Measurements from ENCODE around the gene PTCH2.

Gene PTCH2

DNA sequence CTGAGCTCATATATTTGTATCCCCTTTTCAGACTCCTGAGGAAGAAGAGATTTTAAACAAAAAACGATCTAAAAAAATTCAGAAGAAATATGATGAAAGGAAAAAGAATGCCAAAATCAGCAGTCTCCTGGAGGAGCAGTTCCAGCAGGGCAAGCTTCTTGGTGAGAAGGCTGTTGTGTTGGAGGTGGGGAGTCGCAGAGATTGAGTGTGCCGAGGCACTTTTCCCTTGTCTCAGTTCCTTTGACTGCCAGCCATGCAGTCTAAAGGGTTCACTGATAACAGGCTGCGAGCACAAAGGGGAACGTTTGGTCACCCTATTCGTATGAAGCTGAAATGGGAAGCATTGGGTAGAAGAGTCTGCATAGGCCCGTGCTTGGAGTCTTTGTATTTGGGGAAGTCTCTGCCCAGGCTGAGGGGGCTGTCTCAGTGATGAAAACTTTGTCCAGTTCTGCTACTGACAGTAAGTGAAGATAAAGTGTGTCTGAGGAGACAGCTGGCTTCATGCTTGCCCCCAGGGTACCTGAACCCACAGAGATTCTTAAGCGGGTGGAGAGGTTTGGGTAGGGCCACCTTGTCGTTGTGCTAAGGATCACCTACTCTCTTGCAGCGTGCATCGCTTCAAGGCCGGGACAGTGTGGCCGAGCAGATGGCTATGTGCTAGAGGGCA lies 65.0 kb downstream of the PTCH2 start:
- CTCF ChIA-PET, result interaction anchor here (0.6 to 1.9 kb wide), 5 partner anchors 9 to 22 kb away, joined by 3 to 7 read pairs (median 3); partner anchors contain the start of gene PLK3
- TF ChIP-seq, protein P1, sequence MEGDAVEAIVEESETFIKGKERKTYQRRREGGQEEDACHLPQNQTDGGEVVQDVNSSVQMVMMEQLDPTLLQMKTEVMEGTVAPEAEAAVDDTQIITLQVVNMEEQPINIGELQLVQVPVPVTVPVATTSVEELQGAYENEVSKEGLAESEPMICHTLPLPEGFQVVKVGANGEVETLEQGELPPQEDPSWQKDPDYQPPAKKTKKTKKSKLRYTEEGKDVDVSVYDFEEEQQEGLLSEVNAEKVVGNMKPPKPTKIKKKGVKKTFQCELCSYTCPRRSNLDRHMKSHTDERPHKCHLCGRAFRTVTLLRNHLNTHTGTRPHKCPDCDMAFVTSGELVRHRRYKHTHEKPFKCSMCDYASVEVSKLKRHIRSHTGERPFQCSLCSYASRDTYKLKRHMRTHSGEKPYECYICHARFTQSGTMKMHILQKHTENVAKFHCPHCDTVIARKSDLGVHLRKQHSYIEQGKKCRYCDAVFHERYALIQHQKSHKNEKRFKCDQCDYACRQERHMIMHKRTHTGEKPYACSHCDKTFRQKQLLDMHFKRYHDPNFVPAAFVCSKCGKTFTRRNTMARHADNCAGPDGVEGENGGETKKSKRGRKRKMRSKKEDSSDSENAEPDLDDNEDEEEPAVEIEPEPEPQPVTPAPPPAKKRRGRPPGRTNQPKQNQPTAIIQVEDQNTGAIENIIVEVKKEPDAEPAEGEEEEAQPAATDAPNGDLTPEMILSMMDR (IDR thresholded peaks at IDR 0.05; ENCODE audit: control extremely low read depth, extremely low read depth, low read depth, missing control alignments), result no peak
- POLR2A ChIA-PET, result no interaction called here
- no peak for DNase-seq (ENCODE audit: extremely low spot score)

- TF ChIP-seq, protein P1 (IDR thresholded peaks at IDR 0.05; ENCODE audit: control extremely low read depth, extremely low read depth, low read depth, missing control alignments), result no peak
- ChIA-PET POLR2A (no interaction called here), CTCF (interaction anchor here (0.6 to 1.9 kb wide), 5 partner anchors 9 to 23 kb away, joined by 3 to 7 read pairs (median 3); partner anchors contain the start of gene PLK3)
- no peak for DNase-seq (ENCODE audit: extremely low spot score)
Observed at GRCh38 chr1:44777547-44777946, 65.5 kb downstream of the PTCH2 start.

DNA sequence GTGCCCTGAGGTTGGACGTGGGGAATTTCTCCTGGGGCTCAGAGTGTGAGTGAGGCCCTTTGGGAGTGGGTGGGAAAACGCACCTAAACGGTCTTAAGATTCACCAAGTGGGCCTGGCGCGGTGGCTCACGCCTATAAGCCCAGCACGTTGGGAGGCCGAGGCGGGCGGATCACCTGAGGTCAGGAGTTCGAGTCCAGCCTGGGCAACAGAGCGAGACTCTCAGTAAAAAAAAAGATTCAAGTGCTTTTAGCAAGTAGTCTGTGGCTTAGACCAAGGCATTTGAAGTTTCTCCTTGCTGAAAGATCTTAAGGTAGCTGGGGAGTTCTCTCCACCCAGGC lies 66.4 kb downstream of the PTCH2 start:
- no peak for DNase-seq (ENCODE audit: extremely low spot score)
- ChIA-PET POLR2A (interaction anchor here (1.1 to 2.5 kb wide), 5 partner anchors 9 to 55 kb away, joined by 4 to 12 read pairs (median 11); partner anchors contain the start of gene PLK3), CTCF (interaction anchor here (1.1 to 3.1 kb wide), 6 partner anchors 9 to 49 kb away, joined by 3 to 13 read pairs (median 4); partner anchors contain the start of gene RNU5D-1)
- TF ChIP-seq, protein P1 (IDR thresholded peaks at IDR 0.05; ENCODE audit: control extremely low read depth, extremely low read depth, low read depth, missing control alignments), result no peak

DNA sequence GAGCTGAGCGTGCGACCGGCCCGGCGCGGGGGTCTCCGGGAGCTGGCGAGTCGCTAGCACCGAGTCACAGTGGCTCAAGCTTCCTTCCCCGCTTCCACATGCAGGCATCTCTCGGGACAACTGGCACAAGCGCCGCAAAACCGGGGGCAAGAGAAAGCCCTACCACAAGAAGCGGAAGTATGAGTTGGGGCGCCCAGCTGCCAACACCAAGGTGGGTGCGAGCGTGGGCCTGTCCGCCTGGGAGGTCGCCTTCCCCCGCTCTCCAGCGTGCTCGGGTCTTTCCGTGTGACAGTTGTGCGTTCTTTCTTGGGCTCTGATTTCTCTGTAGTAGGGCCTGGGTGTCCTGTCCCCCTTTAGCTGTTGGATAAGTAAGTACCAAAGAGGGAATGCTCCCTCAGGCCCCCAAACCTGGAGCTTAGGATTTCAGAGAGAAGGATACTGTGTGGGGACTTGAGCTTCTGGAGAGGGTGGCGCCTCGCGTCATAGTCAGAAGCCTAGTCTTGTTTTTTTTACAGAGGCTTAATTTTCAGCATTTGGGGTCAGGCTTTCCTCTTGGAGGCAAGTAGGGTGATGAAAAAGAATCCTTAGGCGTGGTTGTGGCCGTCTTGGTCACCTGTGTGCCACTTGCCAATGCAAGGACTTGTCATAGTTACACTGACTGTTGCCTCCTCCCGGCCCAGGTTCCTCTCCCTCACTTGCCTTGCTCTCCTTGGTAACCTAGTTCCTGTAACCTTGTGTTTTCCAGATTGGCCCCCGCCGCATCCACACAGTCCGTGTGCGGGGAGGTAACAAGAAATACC lies 66.9 kb downstream of the PTCH2 start:
- CTCF ChIA-PET, result interaction anchor here (0.9 to 3.1 kb wide), 9 partner anchors 9 to 48 kb away, joined by 3 to 13 read pairs (median 4); partner anchors contain the start of genes PLK3 and RNU5D-1
- POLR2A ChIA-PET, result interaction anchor here (0.8 to 2.5 kb wide), 14 partner anchors 8 to 55 kb away, joined by 3 to 12 read pairs (median 7); partner anchors contain the start of genes BEST4, BTBD19, PLK3 and RNU5D-1
- TF ChIP-seq, protein P1 (IDR thresholded peaks at IDR 0.05; ENCODE audit: control extremely low read depth, extremely low read depth, low read depth, missing control alignments), result no peak
- no peak for DNase-seq (ENCODE audit: extremely low spot score)

DNA sequence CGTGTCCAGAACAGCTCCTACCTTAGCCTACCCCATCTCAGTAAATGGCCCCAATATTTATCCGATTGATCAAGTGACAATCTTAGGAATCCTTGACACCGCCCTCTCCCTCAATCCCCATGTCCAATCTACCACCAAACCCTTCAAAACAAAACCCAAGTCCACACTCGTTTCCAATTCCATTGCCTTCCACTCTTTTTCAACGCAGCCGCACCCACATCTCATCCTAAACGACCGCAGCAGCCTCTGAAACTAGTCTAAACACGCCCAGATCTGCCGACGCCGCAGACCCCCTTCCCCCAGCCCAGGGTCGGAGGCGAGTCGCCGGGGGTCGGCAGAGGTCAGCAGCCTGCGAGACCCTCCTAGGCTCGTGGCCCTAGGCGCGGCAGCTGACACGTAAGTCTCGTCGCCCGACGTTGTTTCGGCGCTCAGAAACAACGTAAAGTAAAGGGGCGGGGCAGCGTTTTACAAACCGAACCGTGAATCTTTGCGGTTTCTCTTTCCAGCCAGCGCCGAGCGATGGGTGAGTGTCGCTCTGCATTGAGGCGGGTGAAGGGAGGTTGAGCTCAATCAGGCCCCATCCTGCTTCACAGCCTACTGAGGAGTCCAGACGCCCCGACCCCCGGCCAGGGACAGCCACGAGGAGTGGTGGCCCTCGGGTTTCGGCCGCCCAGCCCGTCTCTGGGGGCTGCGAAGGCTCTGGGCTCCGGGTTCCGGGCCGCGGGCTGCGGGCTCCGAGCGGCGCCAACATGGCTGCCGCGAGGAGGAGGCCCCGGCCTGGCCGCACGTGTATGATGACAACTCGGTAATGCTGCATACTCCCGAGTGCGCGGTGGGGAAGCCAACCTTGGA lies 67.7 kb downstream of the PTCH2 start, which contains the start of gene RPS8:
Gene RPS8 (plus strand): TSS at position 463 of the 852 bp plus-strand sequence. CDS start 57 bp downstream, at position 520.
- ChIA-PET CTCF (interaction anchor here (0.9 to 3.1 kb wide), 9 partner anchors 9 to 47 kb away, joined by 3 to 13 read pairs (median 4); partner anchors contain the start of genes PLK3 and RNU5D-1), POLR2A (interaction anchor here (0.6 to 2.5 kb wide), 18 partner anchors 9 to 101 kb away, joined by 3 to 12 read pairs (median 5); partner anchors contain the start of genes ARMH1, BEST4, BTBD19 and PLK3)
- TF ChIP-seq, protein P1 (IDR thresholded peaks at IDR 0.05; ENCODE audit: control extremely low read depth, extremely low read depth, low read depth, missing control alignments), result no peak
- peak; percentile 92 for DNase-seq (ENCODE audit: extremely low spot score)

Measured in GM10248 (cell line).